CD4-positive, alpha-beta T cell (primary cell): Measurements from ENCODE around the gene MAPRE2. TPM values are rescaled to one million over a fixed set of nuclear protein-coding genes. Genes with fewer than 3 reads are reported as not detected.

Experiments
- ATAC-seq: fragments of 200-7000 bp; cut with Tn5 transposase; one replicate; pipeline ENCODE4 v1.10.0; 2022; ENCODE audit warnings: mild to moderate bottlenecking; ENCODE audit not compliant: poor library complexity
- CTCF ChIA-PET: fragments of 350-600 bp; sonication (Branson Sonifier 250); formaldehyde crosslinking; loops from one replicate; lab custom pipeline; 2021; ENCODE audit warnings: antibody characterized with exemption, inconsistent platforms; lab: Charles Lee
- POLR2A ChIA-PET: fragments of 350-600 bp; sonication (Branson Sonifier 250); formaldehyde crosslinking; loops from one replicate; lab custom pipeline; 2021; ENCODE audit warnings: antibody characterized with exemption, inconsistent platforms; lab: Charles Lee
- DNase-seq, 14 experiments: peaks; one replicate each; pipeline ENCODE4 v3.0.0-alpha.2; 2013 to 2020; ENCODE audit warnings: mixed read lengths in 2 of 14
- H3K27ac ChIP-seq, 2 donors: one replicate each; pipeline versions ENCODE4 v1.5.1 to v1.7.0; 2013; ENCODE audit warnings: low read length in 2 of 2, low read depth in 1 of 2, mild to moderate bottlenecking in 1 of 2
- H3K27me3 ChIP-seq, 2 experiments: 1 replicate in 1 of 2; 2 replicates in 1 of 2; pipeline versions ENCODE4 v1.6.1 to v1.7.0; 2013; ENCODE audit warnings: low read length in 2 of 2, control low read depth in 1 of 2, mild to moderate bottlenecking in 1 of 2, moderate library complexity in 1 of 2; ENCODE audit not compliant: insufficient read depth in 2 of 2, control insufficient read depth in 1 of 2
- H3K36me3 ChIP-seq: one replicate; pipeline ENCODE4 v1.6.1; 2013; ENCODE audit warnings: low read length, control low read depth; ENCODE audit not compliant: insufficient read depth
- H3K4me1 ChIP-seq: one replicate; pipeline ENCODE4 v1.6.1; 2013; ENCODE audit warnings: low read length, control low read depth; ENCODE audit not compliant: insufficient read depth
- H3K4me3 ChIP-seq: one replicate; pipeline ENCODE4 v1.5.1; 2013; ENCODE audit warnings: mild to moderate bottlenecking, low read length, moderate library complexity
- H3K9me3 ChIP-seq, 2 experiments: 1 replicate in 1 of 2; 2 replicates in 1 of 2; pipeline versions ENCODE4 v1.6.1 to v1.7.0; 2013; ENCODE audit warnings: low read length in 2 of 2, mild to moderate bottlenecking in 2 of 2, control low read depth in 1 of 2, moderate library complexity in 1 of 2; ENCODE audit not compliant: control insufficient read depth in 1 of 2, insufficient read depth in 1 of 2
- H3K27ac Mint-ChIP-seq: one replicate; pipeline ENCODE4 v1.8.0; 2020; ENCODE audit warnings: mixed read lengths
- H3K27me3 Mint-ChIP-seq: one replicate; pipeline ENCODE4 v1.8.0; 2021; ENCODE audit warnings: mixed read lengths
- H3K36me3 Mint-ChIP-seq: one replicate; pipeline ENCODE4 v1.8.0; 2021; ENCODE audit warnings: low read depth, mixed read lengths
- H3K4me1 Mint-ChIP-seq: one replicate; pipeline ENCODE4 v1.8.0; 2021; ENCODE audit warnings: low read depth, mixed read lengths
- H3K4me3 Mint-ChIP-seq: one replicate; pipeline ENCODE4 v1.8.0; 2020; ENCODE audit warnings: mild to moderate bottlenecking, mixed read lengths
- H3K9me3 Mint-ChIP-seq: one replicate; pipeline ENCODE4 v1.8.0; 2020; ENCODE audit warnings: mixed read lengths
- CTCF ChIP-seq: fragments of 200-600 bp; IDR thresholded peaks from one replicate; pipeline ENCODE4 v1.8.0; 2022; ENCODE audit warnings: antibody characterized with exemption, mild to moderate bottlenecking
- intact Hi-C, 2 experiments: fragments of 100-400 bp; cut with DNase I in 1 of 2; cut with micrococcal nuclease in 1 of 2; formaldehyde crosslinking; loops; one replicate each; pipeline versions ENCODE4 v1.15.1 to v1.9.0; 2023 to 2025; cut with DNase I, micrococcal nuclease
- total RNA-seq, 174 experiments: library from RNA in 2 of 174; stranded (reverse) in 2 of 174; gene quantifications; one replicate each; pipeline ENCODE4 v1.2.3 and lab custom pipeline; 2021 to 2026

The MAPRE2 gene
- total RNA-seq, 2 experiments from 2014 or later: 108 to 112 TPM

- H3K27ac ChIP-seq: no peak overlapping the region
- no peaks in the 10 kb centered on the region for H3K27me3 ChIP-seq
- CTCF ChIA-PET: no interaction called here
- Mint-ChIP-seq H3K27me3 (peaks cover 5% of the 10 kb centered on the region), H3K27ac (no peak overlapping the region), H3K4me3 (no peak overlapping the region), H3K36me3 (no peaks in the 10 kb centered on the region), H3K9me3 (no peaks in the 10 kb centered on the region), H3K4me1 (no peaks in the 10 kb centered on the region)
- ATAC-seq (no peak), DNase-seq (no peak)
- POLR2A ChIA-PET: no interaction called here
- TF ChIP-seq CTCF: no peak
- H3K9me3 ChIP-seq: no peaks in the 10 kb centered on the region
- H3K36me3 ChIP-seq: no peaks in the 10 kb centered on the region
- H3K4me1 ChIP-seq: no peaks in the 10 kb centered on the region
- H3K4me3 ChIP-seq: no peak overlapping the region
- intact Hi-C loops: no loop called here
Observed at GRCh38 chr18:35000457-35000856, 40.8 kb upstream of the MAPRE2 start.

- no peak for TF ChIP-seq CTCF
- H3K9me3 ChIP-seq: no peaks in the 10 kb centered on the region
- Mint-ChIP-seq H3K27me3 (peaks cover 2% of the 10 kb centered on the region), H3K27ac (no peak overlapping the region), H3K4me1 (no peaks in the 10 kb centered on the region), H3K4me3 (no peak overlapping the region), H3K36me3 (no peaks in the 10 kb centered on the region), H3K9me3 (no peaks in the 10 kb centered on the region)
- ATAC-seq (no peak), DNase-seq (no peak)
- no peaks in the 10 kb centered on the region for H3K36me3 ChIP-seq
- no peaks in the 10 kb centered on the region for H3K4me1 ChIP-seq
- H3K4me3 ChIP-seq: no peak overlapping the region
- intact Hi-C loops: no loop called here
- no peaks in the 10 kb centered on the region for H3K27me3 ChIP-seq
- H3K27ac ChIP-seq: no peak overlapping the region
- ChIA-PET CTCF (no interaction called here), POLR2A (no interaction called here)
Observed at GRCh38 chr18:35002120-35002519, 39.1 kb upstream of the MAPRE2 start.

DNA sequence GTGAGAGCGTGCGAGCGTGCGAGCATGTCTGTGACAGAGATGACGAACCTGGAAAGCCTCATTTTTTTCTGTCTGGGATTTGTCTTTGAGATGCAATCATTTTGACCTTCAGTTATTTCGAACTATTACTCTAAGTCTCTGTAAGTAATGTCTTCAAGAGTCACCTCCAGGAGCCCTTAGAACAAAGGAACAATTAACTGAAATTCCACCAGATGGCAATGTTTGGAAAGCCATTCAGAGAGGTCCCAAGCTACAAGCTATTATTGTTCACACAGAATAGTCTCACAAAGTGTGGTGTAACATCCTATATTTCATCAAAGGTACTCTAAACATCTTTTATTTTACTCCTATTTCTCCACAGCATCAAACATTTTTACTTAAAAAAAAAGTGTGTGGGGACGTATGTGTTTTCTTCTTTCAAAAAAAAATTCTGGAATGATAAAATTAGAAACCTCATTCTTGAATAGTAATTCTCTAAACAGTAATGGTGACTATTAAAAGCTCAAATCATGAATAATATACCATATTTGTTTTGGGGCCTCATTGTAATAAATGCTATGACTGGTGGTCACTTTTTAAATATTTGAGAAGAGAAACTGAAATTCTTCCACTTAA, 35.1 kb upstream of the MAPRE2 start:
- Mint-ChIP-seq H3K9me3 (no peaks in the 10 kb centered on the region), H3K36me3 (no peaks in the 10 kb centered on the region), H3K27me3 (no peaks in the 10 kb centered on the region), H3K4me1 (no peaks in the 10 kb centered on the region), H3K4me3 (no peak overlapping the region), H3K27ac (no peak overlapping the region)
- CTCF ChIA-PET: interaction anchor here (0.8 to 2.1 kb wide), 6 partner anchors 24 to 380 kb away, joined by 3 to 8 read pairs (median 4); no protein-coding TSS in a partner anchor
- no peaks in the 10 kb centered on the region for H3K36me3 ChIP-seq
- no peaks in the 10 kb centered on the region for H3K27me3 ChIP-seq
- peak; percentile 54 for TF ChIP-seq CTCF
- intact Hi-C loops: loop anchor here (1.0 to 5.0 kb wide), 4 partner anchors 136 to 351 kb away; no protein-coding TSS in a partner anchor
- H3K4me1 ChIP-seq: no peaks in the 10 kb centered on the region
- no peak overlapping the region for H3K4me3 ChIP-seq
- no peaks in the 10 kb centered on the region for H3K9me3 ChIP-seq
- H3K27ac ChIP-seq: no peak overlapping the region
- DNase-seq (peak in 4 of 14 experiments; percentile 4 to 75 (median 70)), ATAC-seq (peak; percentile 88)
- POLR2A ChIA-PET: no interaction called here
